GM18499 (cell line): ENCODE results near the gene ATF6.
"Not testable (repeated sequence)": the region's sequence is repeated elsewhere in the genome, so short reads cannot be mapped to it uniquely, and the experiment has no call there.

ENCODE experiments used
- ATAC-seq: cut with Tn5 transposase; IDR thresholded peaks from one replicate; pipeline ENCODE4 v1.9.1; 2021; ENCODE audit warnings: moderate number of reproducible peaks; ENCODE audit not compliant: insufficient read depth, unreplicated experiment

Gene ATF6, protein sequence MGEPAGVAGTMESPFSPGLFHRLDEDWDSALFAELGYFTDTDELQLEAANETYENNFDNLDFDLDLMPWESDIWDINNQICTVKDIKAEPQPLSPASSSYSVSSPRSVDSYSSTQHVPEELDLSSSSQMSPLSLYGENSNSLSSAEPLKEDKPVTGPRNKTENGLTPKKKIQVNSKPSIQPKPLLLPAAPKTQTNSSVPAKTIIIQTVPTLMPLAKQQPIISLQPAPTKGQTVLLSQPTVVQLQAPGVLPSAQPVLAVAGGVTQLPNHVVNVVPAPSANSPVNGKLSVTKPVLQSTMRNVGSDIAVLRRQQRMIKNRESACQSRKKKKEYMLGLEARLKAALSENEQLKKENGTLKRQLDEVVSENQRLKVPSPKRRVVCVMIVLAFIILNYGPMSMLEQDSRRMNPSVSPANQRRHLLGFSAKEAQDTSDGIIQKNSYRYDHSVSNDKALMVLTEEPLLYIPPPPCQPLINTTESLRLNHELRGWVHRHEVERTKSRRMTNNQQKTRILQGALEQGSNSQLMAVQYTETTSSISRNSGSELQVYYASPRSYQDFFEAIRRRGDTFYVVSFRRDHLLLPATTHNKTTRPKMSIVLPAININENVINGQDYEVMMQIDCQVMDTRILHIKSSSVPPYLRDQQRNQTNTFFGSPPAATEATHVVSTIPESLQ

GRCh38 chr1:161766102-161766981 is at the start of gene ATF6:
Gene ATF6 (plus strand): TSS chr1:161766320. CDS start chr1:161766361, 41 bp downstream.
- ATAC-seq = peak; percentile 41

- ATAC-seq = no peak
These were observed 47.4 kb upstream of the ATF6 start for GRCh38 chr1:161718559-161719324.

DNA sequence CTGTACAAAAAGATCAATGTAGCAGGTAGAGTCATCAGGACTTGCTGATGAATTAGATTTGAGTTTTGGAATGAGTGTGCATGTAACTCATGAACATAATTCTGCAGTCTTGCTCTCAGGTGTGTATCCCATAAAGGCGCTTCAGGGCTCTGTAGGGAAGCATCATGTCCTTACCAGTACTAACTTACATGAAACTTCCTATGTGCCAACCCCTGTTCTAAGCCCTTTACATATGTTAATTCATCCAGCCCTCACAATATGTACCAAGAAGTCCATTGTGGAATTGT is 46.9 kb upstream of the ATF6 start:
- ATAC-seq = no peak

- ATAC-seq = no peak
These were observed 45.7 kb upstream of the ATF6 start for GRCh38 chr1:161720422-161720821.

GRCh38 chr1:161720956-161721737 is 45.0 kb upstream of the ATF6 start, which contains the start of gene FCRLB:
Gene FCRLB (plus strand): TSS chr1:161721544. CDS start chr1:161722673, 1,129 bp downstream.
- no peak for ATAC-seq

DNA sequence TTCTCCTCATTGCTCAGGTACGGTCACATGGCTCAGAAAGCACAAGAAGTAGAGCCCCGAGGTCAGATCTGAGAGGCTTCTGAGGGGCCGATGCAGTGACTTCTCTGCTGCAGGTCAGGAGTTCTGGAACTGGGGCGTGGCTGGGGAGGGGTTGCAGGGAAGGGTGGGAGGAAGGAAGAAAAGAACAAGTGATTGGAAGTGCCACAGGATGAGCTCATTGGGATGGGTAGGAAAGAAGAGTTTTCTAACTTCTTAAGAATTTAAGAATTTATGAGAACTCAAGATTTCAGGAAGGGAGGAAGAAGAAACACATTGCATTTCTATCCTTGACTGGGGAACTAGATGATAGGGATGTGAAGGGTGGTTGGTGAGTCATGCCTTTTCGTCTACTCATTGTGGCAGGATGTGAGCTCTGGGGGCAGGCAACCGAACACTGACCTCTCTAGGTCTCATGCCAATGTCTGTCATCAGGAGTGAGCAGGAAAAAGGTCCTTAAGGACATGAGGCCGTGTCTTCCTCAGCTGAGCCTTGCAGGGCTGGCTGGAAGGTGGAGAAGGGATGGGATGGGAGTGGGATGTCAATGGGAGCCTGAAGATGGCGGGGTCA is 44.3 kb upstream of the ATF6 start:
- ATAC-seq = no peak

DNA sequence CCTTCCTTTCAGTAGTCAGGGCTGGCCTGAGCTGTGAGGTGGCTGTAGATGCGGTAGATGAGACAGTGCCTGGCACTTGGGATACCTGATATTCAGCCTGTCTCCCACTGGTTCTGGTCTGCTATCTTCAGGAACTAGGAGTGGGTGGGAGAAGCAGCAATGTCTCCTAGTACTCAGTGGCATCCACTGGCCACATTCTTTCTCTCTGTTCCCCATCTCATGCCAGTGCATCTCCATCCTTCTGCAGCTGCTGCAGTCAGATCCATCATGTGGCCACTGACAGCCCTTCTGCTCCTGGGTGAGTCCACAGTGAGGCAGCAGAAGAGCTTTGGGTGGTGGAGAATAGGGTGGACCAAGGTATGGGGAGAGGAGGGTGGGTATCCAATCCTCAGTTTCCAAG is 43.7 kb upstream of the ATF6 start:
- no peak for ATAC-seq

DNA sequence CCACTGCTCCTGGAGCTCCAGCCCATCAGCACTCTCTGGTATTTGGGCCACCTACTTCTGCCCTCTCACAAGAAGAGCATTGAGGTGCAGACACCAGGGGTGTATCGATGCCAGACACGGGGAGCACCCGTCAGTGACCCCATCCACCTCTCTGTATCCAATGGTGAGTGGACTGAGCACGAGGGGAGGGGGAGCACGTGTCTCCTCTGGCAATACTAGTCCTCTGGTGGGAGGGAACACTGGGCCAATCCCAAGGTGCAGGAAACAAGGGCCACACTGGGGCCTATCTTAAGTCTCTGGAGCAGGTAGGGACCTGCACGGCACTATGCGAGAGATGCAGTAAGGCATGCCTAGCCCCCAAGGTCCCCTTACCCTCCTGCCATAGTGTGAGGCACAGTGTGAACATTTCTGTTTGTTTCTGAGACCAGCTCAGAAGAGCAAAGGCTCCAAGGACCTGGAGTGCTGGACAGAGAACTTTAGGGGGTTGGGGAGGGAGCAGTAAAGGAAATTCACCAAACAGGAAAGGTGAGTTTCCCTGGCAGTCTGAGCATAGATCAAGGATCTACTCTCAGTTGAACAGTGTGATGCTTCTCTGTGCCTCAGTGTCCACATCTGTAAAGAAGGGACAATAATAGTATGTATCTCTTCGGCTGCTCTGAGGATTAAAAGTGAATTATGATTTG is 42.5 kb upstream of the ATF6 start:
- no peak for ATAC-seq

DNA sequence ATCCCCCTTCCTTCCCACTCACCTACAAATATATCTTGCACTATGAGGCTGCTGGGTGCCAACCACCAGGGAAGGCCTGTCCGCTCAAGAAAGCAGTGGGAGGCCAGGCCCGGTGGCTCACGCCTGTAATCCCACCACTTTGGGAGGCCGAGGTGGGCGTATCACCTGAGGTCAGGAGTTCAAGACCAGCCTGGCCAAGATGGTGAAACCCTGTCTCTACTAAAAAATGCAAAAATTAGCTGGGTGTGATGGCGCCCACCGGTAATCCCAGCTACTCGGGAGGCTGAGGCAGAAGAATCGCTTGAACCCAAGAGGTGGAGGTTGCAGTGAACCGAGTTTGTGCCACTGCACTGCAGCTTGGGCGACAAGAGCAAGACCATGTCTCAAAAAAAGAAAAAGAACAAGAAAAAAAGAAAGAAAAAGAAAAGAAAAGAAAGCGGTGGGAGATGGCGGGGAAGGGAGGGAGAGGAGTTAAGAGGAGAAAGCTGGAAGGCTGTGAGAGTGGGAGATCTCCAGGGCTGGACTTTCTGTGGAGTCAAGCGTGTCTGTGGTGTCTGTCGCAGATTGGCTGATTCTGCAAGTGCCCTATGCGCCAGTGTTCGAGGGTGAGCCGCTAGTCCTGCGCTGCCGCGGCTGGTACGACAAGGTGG is 40.7 kb upstream of the ATF6 start:
- not testable (repeated sequence) for ATAC-seq

- ATAC-seq = no peak
These were observed 40.1 kb upstream of the ATF6 start for GRCh38 chr1:161725908-161726472.

DNA sequence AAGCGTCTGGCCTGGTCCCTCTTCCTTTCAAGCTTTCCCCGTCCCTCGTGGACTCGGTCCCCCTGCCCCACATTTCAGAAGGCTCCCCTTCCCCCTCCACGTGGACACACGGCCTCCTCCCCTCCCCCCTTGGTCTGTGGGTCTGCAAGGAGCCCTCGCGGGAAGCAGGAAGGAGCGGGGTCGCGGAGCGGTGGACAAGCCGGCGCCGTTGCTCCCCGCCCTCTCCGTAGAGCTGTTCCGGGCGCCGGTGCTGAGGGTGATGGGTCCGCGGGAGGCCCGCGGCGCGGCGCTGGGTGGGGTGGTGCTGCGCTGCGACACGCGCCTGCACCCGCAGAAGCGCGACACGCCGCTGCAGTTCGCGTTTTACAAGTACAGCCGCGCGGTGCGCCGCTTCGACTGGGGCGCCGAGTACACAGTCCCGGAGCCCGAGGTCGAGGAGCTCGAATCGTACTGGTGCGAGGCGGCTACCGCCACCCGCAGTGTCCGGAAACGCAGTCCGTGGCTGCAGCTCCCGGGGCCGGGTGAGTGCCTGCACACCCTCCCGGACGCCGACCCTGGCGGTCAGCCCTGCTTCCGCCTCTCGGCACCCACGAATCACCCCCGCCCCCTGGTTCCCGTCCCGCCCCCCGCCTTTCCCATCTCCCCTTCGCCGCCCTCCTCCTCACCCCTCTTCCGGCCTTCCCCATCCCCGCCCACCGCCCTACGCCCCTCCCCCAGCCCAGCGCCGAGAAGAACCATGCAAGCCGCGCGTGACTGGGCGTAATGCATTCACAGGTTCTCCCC is 39.5 kb upstream of the ATF6 start:
- ATAC-seq = no peak

DNA sequence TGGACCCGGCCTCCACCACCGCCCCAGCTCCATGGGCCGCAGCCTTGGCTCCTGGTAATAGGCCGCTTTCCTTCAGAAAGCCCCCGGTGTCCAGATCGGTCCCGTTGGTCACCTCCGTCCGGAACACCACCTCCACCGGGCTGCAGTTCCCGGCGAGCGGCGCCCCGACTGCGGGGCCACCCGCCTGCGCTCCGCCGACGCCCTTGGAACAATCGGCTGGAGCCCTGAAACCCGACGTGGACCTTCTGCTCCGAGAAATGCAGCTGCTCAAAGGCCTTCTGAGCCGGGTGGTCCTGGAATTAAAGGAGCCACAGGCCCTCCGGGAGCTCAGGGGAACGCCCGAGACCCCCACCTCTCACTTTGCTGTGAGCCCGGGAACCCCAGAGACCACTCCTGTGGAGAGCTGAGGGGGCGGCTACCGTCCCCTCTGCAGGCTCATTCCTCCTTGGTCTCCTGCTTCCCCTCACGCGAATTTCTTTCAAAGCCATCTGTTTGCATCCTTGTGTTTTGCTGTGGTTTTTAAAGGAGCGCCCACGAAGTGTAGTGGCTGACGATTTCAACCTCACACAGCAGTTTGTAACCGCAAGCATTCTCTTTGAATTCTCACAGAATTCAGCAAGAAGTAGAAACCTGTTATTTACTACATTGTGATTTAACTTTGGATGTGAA is 38.7 kb upstream of the ATF6 start:
- ATAC-seq = no peak

GRCh38 chr1:161728376-161729226 is 37.5 kb upstream of the ATF6 start:
- ATAC-seq = no peak

DNA sequence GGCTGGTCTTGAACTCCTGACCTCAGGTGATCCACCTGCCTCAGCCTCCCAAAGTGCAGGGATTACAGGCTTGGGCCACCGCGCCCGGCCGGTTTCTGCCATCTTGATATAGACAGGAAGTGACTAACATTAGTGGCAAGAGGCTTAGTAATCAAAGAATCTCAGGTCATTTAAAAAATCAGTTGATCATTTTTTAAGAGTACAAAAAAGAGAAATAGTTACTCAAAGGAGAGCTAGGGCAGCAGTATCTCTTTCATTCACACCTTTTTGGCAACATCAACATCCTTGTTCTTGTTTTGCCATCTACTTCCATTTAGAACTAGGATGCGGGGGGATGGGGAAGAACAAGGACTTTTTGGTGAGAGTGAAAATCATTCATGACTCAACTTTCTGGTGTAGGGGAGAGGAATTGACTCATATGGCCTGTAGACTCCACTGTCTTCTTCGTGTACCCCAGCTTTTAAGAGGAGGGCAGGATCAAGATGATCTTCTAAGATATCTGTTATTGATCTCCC is 36.0 kb upstream of the ATF6 start:
- ATAC-seq = no peak

DNA sequence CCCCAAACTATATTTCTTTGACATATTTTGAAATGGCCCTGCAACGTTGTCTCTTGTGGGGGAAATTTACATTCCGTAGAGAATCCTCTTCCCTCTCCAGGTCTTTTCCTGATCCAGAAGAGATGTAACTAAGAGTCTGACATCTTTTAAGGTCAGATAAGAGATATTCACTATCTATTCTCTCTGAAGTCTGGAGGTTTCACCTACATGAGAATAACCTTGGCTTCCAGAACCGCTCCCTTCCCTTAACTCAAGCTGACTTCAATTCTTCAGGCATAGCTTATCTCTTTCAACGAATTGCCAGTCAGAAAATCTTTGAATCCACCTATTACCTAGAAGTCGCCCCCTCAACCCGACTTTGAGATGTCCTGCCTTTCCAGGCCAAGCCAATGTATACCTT is 34.9 kb upstream of the ATF6 start:
- ATAC-seq = no peak
